Epidermal melanocyte (primary cell): ENCODE data around the gene FNDC1.

Experiments used
- DNase-seq: peaks from one replicate; pipeline ENCODE4 v3.0.0; 2011; ENCODE audit warnings: low spot score; ENCODE audit not compliant: insufficient read length

The FNDC1 gene

GRCh38 chr6:159157431-159157830 lies 11.8 kb upstream of the FNDC1 start:
- no peak for DNase-seq

DNA sequence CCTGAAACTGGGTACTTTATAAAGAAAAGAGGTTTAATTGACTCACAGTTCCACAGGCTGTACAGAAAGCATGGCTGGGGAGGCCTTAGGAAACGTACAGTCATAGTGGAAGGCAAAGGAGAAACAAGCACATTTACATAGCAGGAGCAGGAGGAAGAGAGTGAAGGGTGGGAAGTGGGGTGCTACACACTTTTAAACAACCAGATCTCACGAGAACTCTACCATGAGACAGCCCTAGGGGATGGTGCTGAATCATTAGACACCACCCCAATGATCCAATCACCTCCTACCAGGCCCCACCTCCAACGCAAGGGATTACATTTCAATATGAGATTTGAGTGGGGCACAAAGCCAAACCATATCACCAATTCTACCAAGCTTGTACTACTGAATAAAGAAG lies 7.4 kb upstream of the FNDC1 start:
- no peak for DNase-seq

GRCh38 chr6:159163901-159164370 lies 5.3 kb upstream of the FNDC1 start:
- DNase-seq: no peak

DNA sequence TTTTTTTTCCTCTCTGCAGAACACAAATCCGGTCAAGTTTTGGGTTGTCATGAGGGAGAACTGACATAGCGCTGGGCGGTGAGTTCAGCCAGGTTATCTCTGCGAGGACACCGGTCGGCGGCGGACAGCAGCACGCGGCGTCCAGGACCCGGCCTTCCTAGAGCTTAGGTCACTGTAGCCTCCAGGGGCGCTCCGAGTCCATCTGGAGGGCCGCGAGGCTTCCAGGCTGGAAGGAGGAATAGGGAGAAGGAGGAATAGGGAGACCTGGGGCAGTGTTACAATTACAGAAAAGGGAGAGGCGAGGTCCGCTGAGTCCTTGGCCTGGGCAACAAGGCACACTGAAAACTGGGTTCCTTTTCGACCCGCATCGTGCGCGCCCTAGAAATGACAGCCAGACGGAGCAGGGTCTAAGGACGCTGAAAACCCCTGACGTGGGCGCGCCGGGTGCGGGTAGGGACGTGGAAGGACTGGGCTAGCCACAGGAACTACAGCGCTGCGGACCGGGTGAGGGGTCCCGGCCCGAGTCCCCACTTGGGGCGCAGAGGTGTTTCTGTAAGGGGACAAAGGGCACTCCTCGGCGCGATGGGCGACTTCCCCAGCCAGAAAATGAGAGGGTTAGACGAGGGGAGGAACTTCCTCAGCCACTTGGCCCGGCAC lies 536 bp upstream of the FNDC1 start:
- peak; percentile 46 for DNase-seq

DNA sequence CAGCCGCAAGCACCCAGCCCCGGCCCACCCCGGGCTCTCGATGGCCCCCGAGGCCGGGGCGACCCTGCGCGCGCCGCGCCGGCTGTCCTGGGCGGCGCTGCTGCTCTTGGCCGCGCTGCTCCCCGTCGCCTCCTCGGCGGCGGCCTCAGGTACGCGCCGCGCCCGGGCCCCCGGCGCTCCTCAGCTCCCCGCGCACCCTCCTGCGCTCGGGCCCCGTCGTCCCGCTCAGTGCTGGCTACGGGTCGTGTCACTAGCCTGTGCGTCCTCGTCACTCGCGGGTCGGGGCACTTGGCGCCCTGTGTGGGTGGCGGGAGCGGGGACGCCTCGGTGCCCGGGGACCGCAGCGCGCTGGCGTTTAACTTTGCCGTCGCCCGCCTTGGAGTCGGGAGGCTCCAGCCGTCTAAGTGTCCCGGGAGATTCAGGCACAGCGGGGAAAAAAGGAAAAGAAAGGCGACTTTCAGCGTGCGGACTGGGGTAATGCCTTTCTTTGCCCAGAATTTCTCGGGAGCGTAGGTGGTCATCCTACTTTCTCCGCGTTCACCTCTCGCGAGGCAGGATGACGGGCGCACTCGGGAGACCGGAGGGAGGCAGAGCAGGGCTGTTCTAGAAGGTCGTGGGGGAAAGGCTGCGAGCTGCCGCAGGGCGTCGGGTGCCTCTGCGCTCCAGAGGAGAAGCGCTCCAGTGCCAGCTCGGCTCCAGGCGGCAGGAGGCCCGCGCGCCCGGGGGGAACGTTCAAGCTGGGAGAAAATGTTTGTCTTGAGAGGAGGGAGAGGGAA lies 545 bp downstream of the FNDC1 start:
- no peak for DNase-seq

- DNase-seq: no peak
These were observed 1.1 kb downstream of the FNDC1 start for GRCh38 chr6:159170333-159170672.

DNA sequence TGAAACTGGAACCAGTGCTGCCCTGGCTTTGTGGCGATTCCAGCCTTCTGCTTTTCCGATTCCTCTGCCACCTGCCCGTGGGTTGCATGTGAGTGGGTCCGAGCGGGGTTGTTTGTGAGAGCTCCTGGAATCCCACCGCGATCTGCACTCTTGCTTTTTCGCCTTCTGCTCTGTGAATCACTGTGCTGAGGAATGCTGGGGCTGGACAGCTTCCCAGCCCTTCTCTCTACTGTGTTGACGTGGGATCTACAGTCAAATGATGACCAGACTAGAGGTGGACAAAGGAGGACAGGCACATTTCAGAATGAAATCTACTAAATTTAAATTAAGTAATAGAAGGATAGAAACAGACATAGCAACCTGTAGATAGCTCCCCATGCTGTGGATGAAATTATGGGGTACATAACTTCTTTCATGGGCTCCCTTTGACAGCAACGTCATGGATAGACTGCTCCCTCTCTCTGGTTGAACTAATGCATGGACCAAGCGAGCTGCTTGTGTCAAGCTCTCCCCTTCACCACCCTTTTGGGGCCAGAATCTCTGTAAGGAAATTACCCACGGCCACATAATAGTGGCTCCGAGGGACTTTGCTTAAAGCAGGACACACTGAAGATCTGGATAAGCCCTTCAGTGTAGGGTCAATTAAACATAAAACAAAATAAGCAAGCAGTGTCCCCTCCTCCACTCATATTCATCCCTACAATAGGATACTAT lies 2.0 kb downstream of the FNDC1 start:
- no peak for DNase-seq

DNA sequence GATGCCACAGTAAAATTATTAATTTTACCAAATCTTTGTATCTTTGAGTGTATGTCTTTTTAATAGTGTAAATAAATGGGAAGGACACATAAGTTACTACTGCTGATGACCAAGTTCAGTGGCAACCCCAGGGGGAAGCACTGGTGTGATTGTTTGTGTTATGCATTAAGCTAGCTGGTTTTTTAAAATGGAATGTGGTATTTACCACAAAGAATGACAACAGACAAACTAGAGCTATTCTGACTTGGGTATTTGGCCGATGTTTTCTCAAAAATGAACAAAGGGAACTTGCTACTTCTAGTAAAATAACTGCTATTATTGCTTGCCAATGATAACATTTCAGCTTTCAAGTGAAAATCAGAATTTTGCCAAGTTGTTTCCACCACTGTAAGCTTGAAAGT lies 2.9 kb downstream of the FNDC1 start:
- DNase-seq: no peak

- peak; percentile 64 for DNase-seq
These were observed 5.2 kb downstream of the FNDC1 start for GRCh38 chr6:159174263-159174969.

DNA sequence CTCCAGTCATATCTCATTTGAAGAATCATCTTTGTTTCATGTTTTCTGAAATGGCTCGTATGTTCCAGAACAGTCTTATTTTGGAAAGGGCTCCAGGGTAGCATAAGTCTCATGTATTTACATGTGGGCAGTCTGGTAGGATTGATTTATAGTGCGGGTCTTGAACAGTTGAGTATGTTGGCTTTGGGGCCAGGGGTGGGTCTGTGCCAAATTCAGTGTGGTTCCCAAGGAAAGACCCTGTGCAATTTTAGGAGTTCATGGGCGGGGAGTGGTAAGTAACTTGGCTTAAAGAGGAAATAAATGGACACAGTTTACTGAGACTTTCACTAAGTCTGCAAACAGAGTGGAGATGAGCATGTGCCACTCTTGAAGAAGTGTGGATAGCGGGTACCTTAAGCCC lies 7.7 kb downstream of the FNDC1 start:
- no peak for DNase-seq

GRCh38 chr6:159178847-159179246 lies 9.6 kb downstream of the FNDC1 start:
- DNase-seq: no peak

- DNase-seq: no peak
These were observed 10.8 kb downstream of the FNDC1 start for GRCh38 chr6:159180001-159180400.

DNA sequence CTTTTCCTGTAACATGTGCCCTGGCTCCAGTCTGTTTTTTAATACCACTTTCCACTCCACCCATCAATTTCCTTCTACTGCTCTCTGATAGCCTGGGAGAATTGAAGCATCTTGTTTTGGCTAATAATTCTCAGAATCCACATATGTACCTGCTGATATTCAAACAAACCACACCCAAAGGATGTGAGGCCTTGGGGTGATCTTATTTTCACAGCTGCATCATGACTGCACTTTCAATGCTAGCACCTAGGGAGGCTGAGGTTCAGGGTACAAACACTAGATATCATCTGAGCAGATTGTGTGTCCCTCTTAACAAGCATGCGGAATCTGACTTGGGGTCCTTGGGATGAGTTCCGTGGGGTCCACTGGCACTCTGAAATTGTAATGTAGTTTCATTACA lies 12.7 kb downstream of the FNDC1 start:
- DNase-seq: no peak

GRCh38 chr6:159184559-159184958 lies 15.4 kb downstream of the FNDC1 start:
- peak; percentile 66 for DNase-seq

- DNase-seq: no peak
These were observed 21.3 kb downstream of the FNDC1 start for GRCh38 chr6:159190460-159190859.

- no peak for DNase-seq
These were observed 24.7 kb downstream of the FNDC1 start for GRCh38 chr6:159193923-159194322.

GRCh38 chr6:159194421-159194820 lies 25.2 kb downstream of the FNDC1 start:
- DNase-seq: no peak

DNA sequence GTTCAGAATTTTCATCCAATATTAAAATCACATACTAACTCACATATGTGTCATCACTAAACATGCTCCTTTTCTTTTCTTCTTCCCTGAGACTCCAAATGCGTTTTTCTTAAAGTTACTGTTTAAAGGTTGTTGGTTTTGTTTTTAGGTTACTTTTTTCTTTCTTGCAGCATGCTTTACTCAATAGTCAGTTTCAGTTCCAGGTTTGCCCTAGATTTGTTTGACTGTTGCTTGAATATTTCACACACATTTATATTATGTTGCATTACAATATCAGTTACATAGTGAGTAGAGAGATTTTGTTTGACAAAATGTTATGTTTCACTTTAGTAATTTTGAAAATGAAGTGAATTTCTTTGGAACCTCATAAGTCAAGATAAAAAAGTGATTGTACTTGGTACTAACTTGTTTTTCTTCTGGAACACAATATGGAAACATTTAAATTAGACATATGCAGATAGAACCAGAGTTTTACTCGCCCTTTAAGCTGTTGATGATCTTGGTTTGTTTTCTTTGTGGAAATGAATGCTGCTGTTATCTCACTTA lies 27.3 kb downstream of the FNDC1 start:
- DNase-seq: no peak

DNA sequence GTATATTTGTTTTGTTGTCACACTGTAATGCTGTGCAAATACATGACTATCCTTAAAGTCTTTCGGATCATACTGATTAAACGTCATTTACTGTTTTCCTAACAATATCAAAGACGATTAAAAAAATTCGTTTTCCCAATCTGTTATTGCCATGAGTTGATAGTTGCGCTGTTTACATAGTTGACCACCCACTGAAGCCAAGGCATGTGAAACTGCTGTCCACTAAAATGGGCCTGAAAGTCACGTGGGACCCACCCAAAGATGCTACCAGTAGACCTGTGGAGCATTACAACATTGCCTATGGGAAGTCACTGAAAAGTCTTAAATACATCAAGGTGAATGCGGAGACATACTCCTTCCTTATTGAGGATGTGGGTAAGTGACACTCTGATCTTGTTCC lies 28.1 kb downstream of the FNDC1 start:
- DNase-seq: no peak

GRCh38 chr6:159201336-159201735 lies 32.1 kb downstream of the FNDC1 start:
- no peak for DNase-seq

- DNase-seq: peak; percentile 46
These were observed 34.3 kb downstream of the FNDC1 start for GRCh38 chr6:159203304-159204005.
